Measurements from ENCODE around the gene LIPI. TPM values are rescaled to one million over a fixed set of nuclear protein-coding genes. Genes with fewer than 3 reads are reported as not detected.

The LIPI gene
- total and polyA plus RNA-seq, 2 donors (not counting 1 experiment from before 2014, with no cell fraction given): not detected

DNA sequence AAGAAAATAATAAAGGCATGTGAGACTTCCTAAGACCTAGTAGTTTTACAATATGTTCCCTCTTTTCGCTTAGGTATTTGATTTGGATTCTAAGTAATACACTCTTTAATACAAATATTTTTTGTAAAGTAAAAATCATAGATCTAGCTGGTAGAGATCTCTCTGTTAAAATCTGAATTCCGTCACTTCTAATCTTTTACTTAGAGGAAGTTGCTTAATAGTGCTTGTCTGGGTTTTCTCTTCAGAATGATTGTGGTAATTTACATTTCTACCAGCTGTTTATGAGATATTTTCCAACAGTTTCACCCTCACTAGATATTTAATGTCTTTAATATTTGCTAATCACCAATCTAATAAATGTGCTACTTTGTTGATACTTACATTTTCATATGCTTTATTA lies 28.5 kb upstream of the LIPI start:
- Histone ChIP-seq H3K9me3 (ENCODE audit: control insufficient read depth, insufficient read depth, low read depth, low read length) (no peaks in the 10 kb centered on the region), H3K36me3 (ENCODE audit: control insufficient read depth, insufficient read depth, low read length) (no peaks in the 10 kb centered on the region), H3K9ac (ENCODE audit: insufficient read depth, low read length) (no peak overlapping the region), H3K79me2 (ENCODE audit: control insufficient read depth, insufficient read depth, low read length) (no peaks in the 10 kb centered on the region), H4K20me1 (ENCODE audit: control insufficient read depth, extremely low read depth, insufficient read depth, low read length) (no peaks in the 10 kb centered on the region), H3K4me3 (replicated peaks in 1 of 4; ENCODE audit: control extremely low read depth in 1 of 4, insufficient read depth in 1 of 4, low read depth in 3 of 4, low read length in 4 of 4) (no peak overlapping the region), H3K4me1 (ENCODE audit: control insufficient read depth, extremely low read depth, insufficient read depth, low read length) (no peaks in the 10 kb centered on the region), H3K4me2 (ENCODE audit: extremely low read depth, insufficient read depth, low read length) (no peak overlapping the region), H3K27ac (ENCODE audit: insufficient read depth, low read length) (no peak overlapping the region), H3K27me3 (ENCODE audit: control insufficient read depth, insufficient read depth, low read length) (no peaks in the 10 kb centered on the region), H2AFZ (ENCODE audit: low read length) (no peak overlapping the region)
- DNase-seq (ENCODE audit: low read depth in 2 of 2): no peak
- TF ChIP-seq, protein P1, sequence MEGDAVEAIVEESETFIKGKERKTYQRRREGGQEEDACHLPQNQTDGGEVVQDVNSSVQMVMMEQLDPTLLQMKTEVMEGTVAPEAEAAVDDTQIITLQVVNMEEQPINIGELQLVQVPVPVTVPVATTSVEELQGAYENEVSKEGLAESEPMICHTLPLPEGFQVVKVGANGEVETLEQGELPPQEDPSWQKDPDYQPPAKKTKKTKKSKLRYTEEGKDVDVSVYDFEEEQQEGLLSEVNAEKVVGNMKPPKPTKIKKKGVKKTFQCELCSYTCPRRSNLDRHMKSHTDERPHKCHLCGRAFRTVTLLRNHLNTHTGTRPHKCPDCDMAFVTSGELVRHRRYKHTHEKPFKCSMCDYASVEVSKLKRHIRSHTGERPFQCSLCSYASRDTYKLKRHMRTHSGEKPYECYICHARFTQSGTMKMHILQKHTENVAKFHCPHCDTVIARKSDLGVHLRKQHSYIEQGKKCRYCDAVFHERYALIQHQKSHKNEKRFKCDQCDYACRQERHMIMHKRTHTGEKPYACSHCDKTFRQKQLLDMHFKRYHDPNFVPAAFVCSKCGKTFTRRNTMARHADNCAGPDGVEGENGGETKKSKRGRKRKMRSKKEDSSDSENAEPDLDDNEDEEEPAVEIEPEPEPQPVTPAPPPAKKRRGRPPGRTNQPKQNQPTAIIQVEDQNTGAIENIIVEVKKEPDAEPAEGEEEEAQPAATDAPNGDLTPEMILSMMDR (conservative IDR thresholded peaks at IDR 0.05 in 1 of 2, IDR thresholded peaks at IDR 0.05 in 1 of 2; ENCODE audit: low read depth in 1 of 2, low read length in 2 of 2): no peak
- TF ChIP-seq EZH2 (IDR thresholded peaks at IDR 0.05; ENCODE audit: low read length, missing control alignments): no peak

DNA sequence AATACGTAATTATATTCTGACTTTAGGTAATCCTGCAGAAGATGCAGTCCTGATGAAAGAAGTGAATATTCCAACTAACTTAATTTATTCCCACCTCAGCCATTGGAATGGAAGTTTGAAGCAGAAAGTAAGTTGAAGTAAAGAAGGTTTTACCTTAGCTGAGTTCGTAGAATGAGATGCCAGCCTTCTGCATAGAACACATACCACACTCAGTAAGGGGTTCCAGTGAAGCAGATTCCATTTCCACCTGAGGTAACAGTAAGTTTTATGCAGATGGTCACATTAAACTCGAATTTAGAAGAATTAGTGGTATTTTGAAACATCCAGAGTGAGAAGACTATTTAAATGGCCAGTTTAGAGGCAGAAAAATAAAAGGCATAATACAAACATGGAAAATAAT lies 25.4 kb upstream of the LIPI start:
- Histone ChIP-seq H3K27me3 (ENCODE audit: control insufficient read depth, insufficient read depth, low read length) (no peaks in the 10 kb centered on the region), H3K27ac (ENCODE audit: insufficient read depth, low read length) (no peak overlapping the region), H3K79me2 (ENCODE audit: control insufficient read depth, insufficient read depth, low read length) (no peaks in the 10 kb centered on the region), H3K4me2 (ENCODE audit: extremely low read depth, insufficient read depth, low read length) (no peak overlapping the region), H3K9ac (ENCODE audit: insufficient read depth, low read length) (no peak overlapping the region), H4K20me1 (ENCODE audit: control insufficient read depth, extremely low read depth, insufficient read depth, low read length) (no peaks in the 10 kb centered on the region), H3K4me3 (replicated peaks in 1 of 4; ENCODE audit: control extremely low read depth in 1 of 4, insufficient read depth in 1 of 4, low read depth in 3 of 4, low read length in 4 of 4) (no peak overlapping the region), H2AFZ (ENCODE audit: low read length) (no peak overlapping the region), H3K4me1 (ENCODE audit: control insufficient read depth, extremely low read depth, insufficient read depth, low read length) (no peaks in the 10 kb centered on the region), H3K9me3 (ENCODE audit: control insufficient read depth, insufficient read depth, low read depth, low read length) (no peaks in the 10 kb centered on the region), H3K36me3 (ENCODE audit: control insufficient read depth, insufficient read depth, low read length) (no peaks in the 10 kb centered on the region)
- DNase-seq (ENCODE audit: low read depth in 2 of 2): no peak
- no peak for TF ChIP-seq EZH2 (IDR thresholded peaks at IDR 0.05; ENCODE audit: low read length, missing control alignments)
- TF ChIP-seq, protein P1 (conservative IDR thresholded peaks at IDR 0.05 in 1 of 2, IDR thresholded peaks at IDR 0.05 in 1 of 2; ENCODE audit: low read depth in 1 of 2, low read length in 2 of 2): no peak

DNA sequence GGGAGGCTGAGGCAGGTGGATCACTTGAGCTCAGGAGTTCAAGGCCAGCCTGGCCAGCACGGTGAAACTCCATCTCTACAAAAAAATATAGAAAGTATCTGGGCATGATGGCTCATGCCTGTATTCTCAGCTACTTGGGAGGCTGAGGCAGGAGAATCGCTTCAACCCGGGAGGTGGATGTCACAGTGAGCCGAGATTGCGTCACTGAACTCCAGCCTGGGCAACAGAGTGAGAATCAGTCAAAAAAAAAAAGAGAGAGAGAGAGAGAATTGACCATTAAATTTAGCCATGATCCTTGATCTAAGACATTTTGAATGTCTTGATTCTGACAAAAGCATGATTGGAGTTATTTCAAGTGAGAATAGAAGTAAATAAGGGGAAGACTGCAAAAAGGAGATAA lies 24.3 kb upstream of the LIPI start:
- Histone ChIP-seq H3K4me3 (replicated peaks in 1 of 4; ENCODE audit: control extremely low read depth in 1 of 4, insufficient read depth in 1 of 4, low read depth in 3 of 4, low read length in 4 of 4) (no peak overlapping the region), H3K9me3 (ENCODE audit: control insufficient read depth, insufficient read depth, low read depth, low read length) (no peaks in the 10 kb centered on the region), H3K79me2 (ENCODE audit: control insufficient read depth, insufficient read depth, low read length) (no peaks in the 10 kb centered on the region), H3K9ac (ENCODE audit: insufficient read depth, low read length) (no peak overlapping the region), H4K20me1 (ENCODE audit: control insufficient read depth, extremely low read depth, insufficient read depth, low read length) (no peaks in the 10 kb centered on the region), H3K27ac (ENCODE audit: insufficient read depth, low read length) (no peak overlapping the region), H3K4me1 (ENCODE audit: control insufficient read depth, extremely low read depth, insufficient read depth, low read length) (no peaks in the 10 kb centered on the region), H3K4me2 (ENCODE audit: extremely low read depth, insufficient read depth, low read length) (no peak overlapping the region), H2AFZ (ENCODE audit: low read length) (no peak overlapping the region), H3K27me3 (ENCODE audit: control insufficient read depth, insufficient read depth, low read length) (no peaks in the 10 kb centered on the region), H3K36me3 (ENCODE audit: control insufficient read depth, insufficient read depth, low read length) (no peaks in the 10 kb centered on the region)
- TF ChIP-seq, protein P1 (conservative IDR thresholded peaks at IDR 0.05 in 1 of 2, IDR thresholded peaks at IDR 0.05 in 1 of 2; ENCODE audit: low read depth in 1 of 2, low read length in 2 of 2): no peak
- TF ChIP-seq EZH2 (IDR thresholded peaks at IDR 0.05; ENCODE audit: low read length, missing control alignments): no peak
- DNase-seq (ENCODE audit: low read depth in 2 of 2): no peak

Measured in fibroblast of lung (primary cell).